Loucy (cell line): ENCODE measurements around the gene CDH8.

Source experiments
- EZH2phosphoT487 ChIP-seq: fragments of 200-600 bp; IDR thresholded peaks from 2 replicates; pipeline ENCODE4 v1.6.1; 2018; ENCODE audit warnings: antibody characterized with exemption, mild to moderate bottlenecking, moderate library complexity, borderline replicate concordance
- TF ChIP-seq, protein P1 (sequence below): fragments of 200-600 bp; sonication (generic); conservative IDR thresholded peaks from 2 replicates; pipeline ENCODE4 v1.5.1; 2014; ENCODE audit warnings: mild to moderate bottlenecking, antibody characterized with exemption, low read length

DNA sequence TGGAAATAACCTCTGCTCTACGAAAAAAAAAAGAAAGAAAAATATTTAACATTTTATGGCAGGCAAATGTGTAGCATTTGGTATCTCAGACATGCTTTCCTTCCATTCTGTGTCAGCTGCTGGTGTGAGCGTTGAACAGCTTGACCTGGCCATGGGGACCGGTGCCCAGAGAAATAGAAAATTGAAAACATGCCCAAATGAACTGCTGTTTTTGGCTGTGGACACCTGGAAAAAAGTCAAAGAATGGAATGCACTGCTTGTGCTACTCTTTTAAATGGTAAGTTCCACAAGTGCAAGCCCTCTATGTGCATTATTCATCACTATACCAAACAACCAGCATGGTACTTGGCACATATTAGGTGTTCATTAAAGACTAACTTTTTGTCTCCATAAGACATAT lies 127.2 kb downstream of the CDH8 start:
- TF ChIP-seq, protein P1, sequence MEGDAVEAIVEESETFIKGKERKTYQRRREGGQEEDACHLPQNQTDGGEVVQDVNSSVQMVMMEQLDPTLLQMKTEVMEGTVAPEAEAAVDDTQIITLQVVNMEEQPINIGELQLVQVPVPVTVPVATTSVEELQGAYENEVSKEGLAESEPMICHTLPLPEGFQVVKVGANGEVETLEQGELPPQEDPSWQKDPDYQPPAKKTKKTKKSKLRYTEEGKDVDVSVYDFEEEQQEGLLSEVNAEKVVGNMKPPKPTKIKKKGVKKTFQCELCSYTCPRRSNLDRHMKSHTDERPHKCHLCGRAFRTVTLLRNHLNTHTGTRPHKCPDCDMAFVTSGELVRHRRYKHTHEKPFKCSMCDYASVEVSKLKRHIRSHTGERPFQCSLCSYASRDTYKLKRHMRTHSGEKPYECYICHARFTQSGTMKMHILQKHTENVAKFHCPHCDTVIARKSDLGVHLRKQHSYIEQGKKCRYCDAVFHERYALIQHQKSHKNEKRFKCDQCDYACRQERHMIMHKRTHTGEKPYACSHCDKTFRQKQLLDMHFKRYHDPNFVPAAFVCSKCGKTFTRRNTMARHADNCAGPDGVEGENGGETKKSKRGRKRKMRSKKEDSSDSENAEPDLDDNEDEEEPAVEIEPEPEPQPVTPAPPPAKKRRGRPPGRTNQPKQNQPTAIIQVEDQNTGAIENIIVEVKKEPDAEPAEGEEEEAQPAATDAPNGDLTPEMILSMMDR = no peak
- TF ChIP-seq EZH2phosphoT487 = no peak
